Measurements from ENCODE around the gene PRDX5. TPM values are rescaled to one million over a fixed set of nuclear protein-coding genes. Genes with fewer than 3 reads are reported as not detected.
"Not testable (repeated sequence)": the region's sequence is repeated elsewhere in the genome, so short reads cannot be mapped to it uniquely, and the experiment has no call there.

Gene PRDX5
- total and polyA plus RNA-seq, 4 donors, result 66.8 to 201 (median 135) TPM

DNA sequence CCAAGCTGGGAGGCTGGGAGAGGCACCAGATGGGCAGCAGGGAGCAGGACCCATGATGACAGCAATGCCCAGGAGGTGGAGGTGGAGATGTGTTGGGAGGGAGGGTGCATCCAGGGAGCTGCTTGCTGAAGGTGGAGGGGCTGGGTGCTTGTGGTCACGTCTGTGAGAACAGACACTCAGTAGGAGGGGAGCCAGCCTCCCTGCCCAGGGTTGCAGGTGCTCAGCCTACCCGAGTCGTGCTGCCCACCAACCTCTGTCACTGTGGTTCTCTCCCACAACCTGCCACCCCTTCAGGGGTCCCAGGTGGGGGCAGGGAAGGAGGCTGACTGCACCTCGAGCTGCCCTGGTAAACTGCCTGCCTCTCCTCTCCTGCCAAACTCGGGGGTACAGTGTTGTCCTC, 5.5 kb downstream of the PRDX5 start (continued):
- TF ChIP-seq, protein P1, sequence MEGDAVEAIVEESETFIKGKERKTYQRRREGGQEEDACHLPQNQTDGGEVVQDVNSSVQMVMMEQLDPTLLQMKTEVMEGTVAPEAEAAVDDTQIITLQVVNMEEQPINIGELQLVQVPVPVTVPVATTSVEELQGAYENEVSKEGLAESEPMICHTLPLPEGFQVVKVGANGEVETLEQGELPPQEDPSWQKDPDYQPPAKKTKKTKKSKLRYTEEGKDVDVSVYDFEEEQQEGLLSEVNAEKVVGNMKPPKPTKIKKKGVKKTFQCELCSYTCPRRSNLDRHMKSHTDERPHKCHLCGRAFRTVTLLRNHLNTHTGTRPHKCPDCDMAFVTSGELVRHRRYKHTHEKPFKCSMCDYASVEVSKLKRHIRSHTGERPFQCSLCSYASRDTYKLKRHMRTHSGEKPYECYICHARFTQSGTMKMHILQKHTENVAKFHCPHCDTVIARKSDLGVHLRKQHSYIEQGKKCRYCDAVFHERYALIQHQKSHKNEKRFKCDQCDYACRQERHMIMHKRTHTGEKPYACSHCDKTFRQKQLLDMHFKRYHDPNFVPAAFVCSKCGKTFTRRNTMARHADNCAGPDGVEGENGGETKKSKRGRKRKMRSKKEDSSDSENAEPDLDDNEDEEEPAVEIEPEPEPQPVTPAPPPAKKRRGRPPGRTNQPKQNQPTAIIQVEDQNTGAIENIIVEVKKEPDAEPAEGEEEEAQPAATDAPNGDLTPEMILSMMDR (IDR thresholded peaks at IDR 0.05; ENCODE audit: low read depth, low read length, missing input control), result no peak
- TF ChIP-seq RXRA (IDR thresholded peaks at IDR 0.05), result no peak
- TF ChIP-seq RAD21 (IDR thresholded peaks at IDR 0.05), result no peak

DNA sequence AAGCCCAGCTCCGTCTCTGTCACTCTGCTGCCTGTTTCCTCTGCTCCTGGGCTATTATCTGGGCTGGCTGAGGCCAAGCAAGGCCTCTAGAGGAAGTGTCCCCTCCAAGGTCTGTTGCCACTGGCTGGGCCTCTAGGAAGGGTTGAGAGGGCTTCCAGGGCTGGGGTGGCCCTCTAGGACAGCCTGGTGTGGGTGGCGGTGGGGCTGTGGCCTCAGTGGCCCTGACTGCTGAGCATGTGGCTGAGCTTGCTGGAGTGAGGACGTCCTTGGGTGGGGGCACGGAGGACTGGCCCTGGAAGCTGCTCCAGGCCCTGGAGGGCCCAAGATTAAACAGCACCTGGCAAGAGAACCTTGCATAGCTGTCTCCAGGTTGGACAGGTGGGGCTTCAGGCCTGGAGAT, 6.1 kb downstream of the PRDX5 start:
- not testable (repeated sequence) for H3K9ac ChIP-seq (ENCODE audit: low read depth in 1 of 2, low read length in 2 of 2); H3K9me3 ChIP-seq (ENCODE audit: control insufficient read depth in 4 of 4, low read length in 3 of 4); H3K27me3 ChIP-seq (ENCODE audit: control insufficient read depth in 4 of 4, insufficient read depth in 4 of 4, low read length in 3 of 4); H3K27ac ChIP-seq (ENCODE audit: low read depth in 1 of 2, low read length in 2 of 2); H3K4me3 ChIP-seq (ENCODE audit: low read depth in 1 of 3, low read length in 3 of 3); DNase-seq (ENCODE audit: low spot score); H3K4me1 ChIP-seq (ENCODE audit: control insufficient read depth in 4 of 4, insufficient read depth in 4 of 4, low read length in 3 of 4)
- 86% methylated on average over 4 of the region's 4 CpGs for whole genome bisulfite sequencing
- peaks cover 0 to 18% (median 3%) of the 10 kb centered on the region in 4 donors for H3K36me3 ChIP-seq (ENCODE audit: control insufficient read depth in 4 of 4, insufficient read depth in 3 of 4, low read depth in 1 of 4, low read length in 3 of 4)

DNA sequence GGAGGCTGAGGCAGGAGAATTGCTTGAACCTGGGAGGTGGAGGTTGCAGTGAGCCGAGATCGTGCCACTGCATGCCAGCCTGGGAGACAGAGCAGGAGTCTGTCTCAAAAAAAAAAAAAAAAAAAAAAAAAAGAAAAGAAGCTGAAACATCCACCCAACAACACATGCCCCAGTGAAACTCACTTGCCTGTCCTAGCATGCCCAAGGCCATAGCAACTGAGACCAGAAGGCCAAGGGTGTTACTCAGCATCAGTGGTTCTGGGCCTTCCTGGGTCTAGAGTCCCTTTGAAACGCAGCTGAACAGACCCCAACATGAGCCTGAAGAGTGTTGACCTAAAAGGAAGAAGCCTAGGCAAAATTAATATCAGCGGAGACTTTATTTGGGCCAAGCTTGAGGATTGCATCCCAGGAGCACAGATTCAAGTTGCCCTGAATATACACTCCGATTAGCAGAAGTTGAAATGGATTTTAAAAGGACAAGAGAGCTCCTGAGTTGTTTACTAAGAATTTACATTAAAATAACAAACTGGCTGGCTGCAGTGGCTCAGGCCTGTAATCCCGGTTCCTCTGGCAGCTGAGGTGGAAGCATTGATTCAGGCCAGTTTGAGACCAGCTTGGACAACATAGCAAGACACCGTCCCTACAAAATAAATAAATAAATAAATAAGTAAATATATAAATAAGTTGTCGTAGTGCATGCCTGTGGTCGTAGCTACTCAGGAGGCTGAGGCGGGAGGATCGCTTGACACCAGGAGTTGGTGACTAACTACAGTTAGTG, 7.0 kb downstream of the PRDX5 start:
- TF ChIP-seq RAD21 (IDR thresholded peaks at IDR 0.05) (no peak), HNF4G (IDR thresholded peaks at IDR 0.05) (no peak), FOXA1 (IDR thresholded peaks at IDR 0.05) (no peak), GABPA (IDR thresholded peaks at IDR 0.05 in 1 of 2, conservative IDR thresholded peaks at IDR 0.05 in 1 of 2) (no peak), HNF4A (conservative IDR thresholded peaks at IDR 0.05) (no peak), FOXA2 (IDR thresholded peaks at IDR 0.05) (no peak), EGR1 (IDR thresholded peaks at IDR 0.05; ENCODE audit: low read depth in 2 of 2) (no peak), SP1 (IDR thresholded peaks at IDR 0.05) (no peak)
- TF ChIP-seq, protein P2, sequence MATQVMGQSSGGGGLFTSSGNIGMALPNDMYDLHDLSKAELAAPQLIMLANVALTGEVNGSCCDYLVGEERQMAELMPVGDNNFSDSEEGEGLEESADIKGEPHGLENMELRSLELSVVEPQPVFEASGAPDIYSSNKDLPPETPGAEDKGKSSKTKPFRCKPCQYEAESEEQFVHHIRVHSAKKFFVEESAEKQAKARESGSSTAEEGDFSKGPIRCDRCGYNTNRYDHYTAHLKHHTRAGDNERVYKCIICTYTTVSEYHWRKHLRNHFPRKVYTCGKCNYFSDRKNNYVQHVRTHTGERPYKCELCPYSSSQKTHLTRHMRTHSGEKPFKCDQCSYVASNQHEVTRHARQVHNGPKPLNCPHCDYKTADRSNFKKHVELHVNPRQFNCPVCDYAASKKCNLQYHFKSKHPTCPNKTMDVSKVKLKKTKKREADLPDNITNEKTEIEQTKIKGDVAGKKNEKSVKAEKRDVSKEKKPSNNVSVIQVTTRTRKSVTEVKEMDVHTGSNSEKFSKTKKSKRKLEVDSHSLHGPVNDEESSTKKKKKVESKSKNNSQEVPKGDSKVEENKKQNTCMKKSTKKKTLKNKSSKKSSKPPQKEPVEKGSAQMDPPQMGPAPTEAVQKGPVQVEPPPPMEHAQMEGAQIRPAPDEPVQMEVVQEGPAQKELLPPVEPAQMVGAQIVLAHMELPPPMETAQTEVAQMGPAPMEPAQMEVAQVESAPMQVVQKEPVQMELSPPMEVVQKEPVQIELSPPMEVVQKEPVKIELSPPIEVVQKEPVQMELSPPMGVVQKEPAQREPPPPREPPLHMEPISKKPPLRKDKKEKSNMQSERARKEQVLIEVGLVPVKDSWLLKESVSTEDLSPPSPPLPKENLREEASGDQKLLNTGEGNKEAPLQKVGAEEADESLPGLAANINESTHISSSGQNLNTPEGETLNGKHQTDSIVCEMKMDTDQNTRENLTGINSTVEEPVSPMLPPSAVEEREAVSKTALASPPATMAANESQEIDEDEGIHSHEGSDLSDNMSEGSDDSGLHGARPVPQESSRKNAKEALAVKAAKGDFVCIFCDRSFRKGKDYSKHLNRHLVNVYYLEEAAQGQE (IDR thresholded peaks at IDR 0.05), result no peak
- TF ChIP-seq, protein P3, sequence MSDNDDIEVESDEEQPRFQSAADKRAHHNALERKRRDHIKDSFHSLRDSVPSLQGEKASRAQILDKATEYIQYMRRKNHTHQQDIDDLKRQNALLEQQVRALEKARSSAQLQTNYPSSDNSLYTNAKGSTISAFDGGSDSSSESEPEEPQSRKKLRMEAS (IDR thresholded peaks at IDR 0.05), result no peak
- TF ChIP-seq, protein P4, sequence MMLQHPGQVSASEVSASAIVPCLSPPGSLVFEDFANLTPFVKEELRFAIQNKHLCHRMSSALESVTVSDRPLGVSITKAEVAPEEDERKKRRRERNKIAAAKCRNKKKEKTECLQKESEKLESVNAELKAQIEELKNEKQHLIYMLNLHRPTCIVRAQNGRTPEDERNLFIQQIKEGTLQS (IDR thresholded peaks at IDR 0.05), result no peak
- Histone ChIP-seq H3K27me3 (ENCODE audit: control insufficient read depth in 4 of 4, insufficient read depth in 4 of 4, low read length in 3 of 4) (no peaks in the 10 kb centered on the region), H3K9me3 (ENCODE audit: control insufficient read depth in 4 of 4, low read length in 3 of 4) (no peaks in the 10 kb centered on the region), H3K4me3 (ENCODE audit: low read depth in 1 of 3, low read length in 3 of 3) (no peak overlapping the region), H3K9ac (ENCODE audit: low read depth in 1 of 2, low read length in 2 of 2) (no peak overlapping the region), H3K4me1 (ENCODE audit: control insufficient read depth in 4 of 4, insufficient read depth in 4 of 4, low read length in 3 of 4) (no peaks in the 10 kb centered on the region), H3K27ac (ENCODE audit: low read depth in 1 of 2, low read length in 2 of 2) (no peak overlapping the region), H3K36me3 (ENCODE audit: control insufficient read depth in 4 of 4, insufficient read depth in 3 of 4, low read depth in 1 of 4, low read length in 3 of 4) (peaks cover 0 to 18% (median 3%) of the 10 kb centered on the region in 4 donors)
- whole genome bisulfite sequencing, result 92% methylated on average over 11 of the region's 11 CpGs
- DNase-seq (ENCODE audit: low spot score), result no peak
